ENCODE measurements around the gene STARD8.
A peak's percentile ranks its signal among the peaks of the same experiment; 100 is the strongest.
"Not testable (repeated sequence)": the region's sequence is repeated elsewhere in the genome, so short reads cannot be mapped to it uniquely, and the experiment has no call there.

Gene STARD8

GRCh38 chrX:68723491-68724155 is 76.2 kb downstream of the STARD8 start:
- no peak overlapping the region for H3K27ac Mint-ChIP-seq
- H3K36me3 Mint-ChIP-seq: no peaks in the 10 kb centered on the region
- no peak overlapping the region for H3K4me3 Mint-ChIP-seq
- no peaks in the 10 kb centered on the region for H3K27me3 Mint-ChIP-seq
- CTCF ChIA-PET: interaction anchor here (0.5 kb wide), 1 partner anchor 91 kb away, joined by 3 read pairs; no protein-coding TSS in a partner anchor
- DNase-seq: no peak
- no peaks in the 10 kb centered on the region for H3K4me1 Mint-ChIP-seq
- H3K9me3 Mint-ChIP-seq: no peaks in the 10 kb centered on the region

- no peaks in the 10 kb centered on the region for H3K36me3 Mint-ChIP-seq
- H3K27ac Mint-ChIP-seq: no peak overlapping the region
- no peak overlapping the region for H3K4me3 Mint-ChIP-seq
- CTCF ChIA-PET: no interaction called here
- H3K27me3 Mint-ChIP-seq: no peaks in the 10 kb centered on the region
- H3K4me1 Mint-ChIP-seq: no peaks in the 10 kb centered on the region
- DNase-seq: no peak
- H3K9me3 Mint-ChIP-seq: no peaks in the 10 kb centered on the region
These were observed 77.1 kb downstream of the STARD8 start for GRCh38 chrX:68724531-68725020.

- no peak for DNase-seq
- CTCF ChIA-PET: no interaction called here
- Mint-ChIP-seq H3K36me3 (no peaks in the 10 kb centered on the region), H3K4me1 (no peaks in the 10 kb centered on the region), H3K9me3 (no peaks in the 10 kb centered on the region), H3K4me3 (no peak overlapping the region), H3K27me3 (peaks cover 4% of the 10 kb centered on the region), H3K27ac (no peak overlapping the region)
These were observed 78.4 kb downstream of the STARD8 start for GRCh38 chrX:68725756-68726365.

- H3K4me1 Mint-ChIP-seq: no peaks in the 10 kb centered on the region
- H3K27me3 Mint-ChIP-seq: peaks cover 4% of the 10 kb centered on the region
- no peaks in the 10 kb centered on the region for H3K36me3 Mint-ChIP-seq
- no peak overlapping the region for H3K27ac Mint-ChIP-seq
- H3K9me3 Mint-ChIP-seq: no peaks in the 10 kb centered on the region
- CTCF ChIA-PET: no interaction called here
- no peak overlapping the region for H3K4me3 Mint-ChIP-seq
- DNase-seq: no peak
These were observed 78.9 kb downstream of the STARD8 start for GRCh38 chrX:68726366-68726765.

GRCh38 chrX:68727696-68728095 is 80.2 kb downstream of the STARD8 start:
- Mint-ChIP-seq H3K36me3 (no peaks in the 10 kb centered on the region), H3K27me3 (peaks cover 4% of the 10 kb centered on the region), H3K9me3 (no peaks in the 10 kb centered on the region), H3K4me3 (no peak overlapping the region), H3K4me1 (no peaks in the 10 kb centered on the region), H3K27ac (no peak overlapping the region)
- DNase-seq: no peak
- CTCF ChIA-PET: no interaction called here

- H3K36me3 Mint-ChIP-seq: no peaks in the 10 kb centered on the region
- CTCF ChIA-PET: no interaction called here
- H3K27ac Mint-ChIP-seq: no peak overlapping the region
- H3K4me1 Mint-ChIP-seq: no peaks in the 10 kb centered on the region
- DNase-seq: no peak
- no peak overlapping the region for H3K4me3 Mint-ChIP-seq
- H3K27me3 Mint-ChIP-seq: peaks cover 9% of the 10 kb centered on the region
- H3K9me3 Mint-ChIP-seq: no peaks in the 10 kb centered on the region
These were observed 80.7 kb downstream of the STARD8 start for GRCh38 chrX:68728186-68728585.

GRCh38 chrX:68731254-68731653 is 83.8 kb downstream of the STARD8 start:
- CTCF ChIA-PET: interaction anchor here (3.6 kb wide), 1 partner anchor 490 kb away, joined by 13 read pairs; no protein-coding TSS in a partner anchor
- H3K27me3 Mint-ChIP-seq: peaks cover 9% of the 10 kb centered on the region
- H3K4me1 Mint-ChIP-seq: no peaks in the 10 kb centered on the region
- H3K27ac Mint-ChIP-seq: no peak overlapping the region
- DNase-seq: no peak
- H3K4me3 Mint-ChIP-seq: no peak overlapping the region
- no peaks in the 10 kb centered on the region for H3K9me3 Mint-ChIP-seq
- no peaks in the 10 kb centered on the region for H3K36me3 Mint-ChIP-seq

- no peak overlapping the region for H3K4me3 Mint-ChIP-seq
- H3K9me3 Mint-ChIP-seq: no peaks in the 10 kb centered on the region
- H3K4me1 Mint-ChIP-seq: no peaks in the 10 kb centered on the region
- H3K36me3 Mint-ChIP-seq: no peaks in the 10 kb centered on the region
- H3K27ac Mint-ChIP-seq: no peak overlapping the region
- H3K27me3 Mint-ChIP-seq: peaks cover 9% of the 10 kb centered on the region
- DNase-seq: peak; percentile 74
- CTCF ChIA-PET: interaction anchor here (0.8 to 3.6 kb wide), 6 partner anchors 11 to 654 kb away, joined by 3 to 13 read pairs (median 4); no protein-coding TSS in a partner anchor
These were observed 85.5 kb downstream of the STARD8 start for GRCh38 chrX:68732906-68733493.

- Mint-ChIP-seq H3K9me3 (no peaks in the 10 kb centered on the region), H3K27ac (no peak overlapping the region), H3K4me1 (no peaks in the 10 kb centered on the region), H3K27me3 (peaks cover 8% of the 10 kb centered on the region), H3K36me3 (no peaks in the 10 kb centered on the region), H3K4me3 (no peak overlapping the region)
- no peak for DNase-seq
- CTCF ChIA-PET: interaction anchor here (1.6 kb wide), 1 partner anchor 95 kb away, joined by 3 read pairs; no protein-coding TSS in a partner anchor
These were observed 87.8 kb downstream of the STARD8 start for GRCh38 chrX:68735266-68735665.

- CTCF ChIA-PET, H3K27ac Mint-ChIP-seq, H3K4me3 Mint-ChIP-seq, H3K36me3 Mint-ChIP-seq, H3K27me3 Mint-ChIP-seq, DNase-seq, H3K4me1 Mint-ChIP-seq, H3K9me3 Mint-ChIP-seq: not testable (repeated sequence)
These were observed 94.4 kb downstream of the STARD8 start for GRCh38 chrX:68741864-68742263.

GRCh38 chrX:68743754-68744153 is 96.3 kb downstream of the STARD8 start:
- CTCF ChIA-PET: interaction anchor here (1.0 kb wide), 1 partner anchor 11 kb away, joined by 3 read pairs; no protein-coding TSS in a partner anchor
- H3K4me1 Mint-ChIP-seq: no peaks in the 10 kb centered on the region
- H3K9me3 Mint-ChIP-seq: no peaks in the 10 kb centered on the region

GRCh38 chrX:68746988-68747387 is 99.5 kb downstream of the STARD8 start:
- CTCF ChIA-PET: no interaction called here

More at GRCh38 chrX:68743754-68744153, 96.3 kb downstream of the STARD8 start:
- Mint-ChIP-seq H3K27me3 (no peaks in the 10 kb centered on the region), H3K4me3 (no peak overlapping the region), H3K36me3 (no peaks in the 10 kb centered on the region), H3K27ac (no peak overlapping the region)
- DNase-seq: no peak

GRCh38 chrX:68748030-68748429 is 100.6 kb downstream of the STARD8 start:
- DNase-seq: no peak
- Mint-ChIP-seq H3K9me3 (no peaks in the 10 kb centered on the region), H3K27ac (no peak overlapping the region), H3K36me3 (no peaks in the 10 kb centered on the region), H3K4me1 (no peaks in the 10 kb centered on the region), H3K27me3 (no peaks in the 10 kb centered on the region), H3K4me3 (no peak overlapping the region)
- CTCF ChIA-PET: no interaction called here

More at GRCh38 chrX:68746988-68747387, 99.5 kb downstream of the STARD8 start:
- no peak for DNase-seq
- Mint-ChIP-seq H3K4me3 (no peak overlapping the region), H3K36me3 (no peaks in the 10 kb centered on the region), H3K9me3 (no peaks in the 10 kb centered on the region), H3K27me3 (no peaks in the 10 kb centered on the region), H3K4me1 (no peaks in the 10 kb centered on the region), H3K27ac (no peak overlapping the region)

GRCh38 chrX:68749426-68749825 is 102.0 kb downstream of the STARD8 start:
- Mint-ChIP-seq H3K27me3 (no peaks in the 10 kb centered on the region), H3K9me3 (no peaks in the 10 kb centered on the region), H3K4me3 (no peak overlapping the region), H3K27ac (no peak overlapping the region), H3K4me1 (no peaks in the 10 kb centered on the region), H3K36me3 (no peaks in the 10 kb centered on the region)
- no peak for DNase-seq
- CTCF ChIA-PET: no interaction called here

- Mint-ChIP-seq H3K4me3 (no peak overlapping the region), H3K27ac (no peak overlapping the region), H3K36me3 (no peaks in the 10 kb centered on the region), H3K9me3 (no peaks in the 10 kb centered on the region), H3K4me1 (no peaks in the 10 kb centered on the region), H3K27me3 (no peaks in the 10 kb centered on the region)
- no peak for DNase-seq
- CTCF ChIA-PET: no interaction called here
These were observed 102.8 kb downstream of the STARD8 start for GRCh38 chrX:68750316-68750715.
